H1 (cell line): ENCODE data around the gene OR4F6. TPM values are rescaled to one million over a fixed set of nuclear protein-coding genes. Genes with fewer than 3 reads are reported as not detected.

Experiments used
- CTCF ChIA-PET: fragments of 300-600 bp; sonication (Branson Sonifier 250); formaldehyde crosslinking; loops from one replicate; lab custom pipeline; 2021; ENCODE audit not compliant: partially characterized antibody; lab: Charles Lee
- POLR2A ChIA-PET: fragments of 300-600 bp; sonication (Branson Sonifier 250); formaldehyde crosslinking; loops from one replicate; lab custom pipeline; 2021; ENCODE audit warnings: inconsistent platforms; ENCODE audit not compliant: partially characterized antibody; lab: Charles Lee
- DNase-seq, 2 experiments: peaks; one replicate each; pipeline versions ENCODE4 v3.0.0 to v3.0.0-alpha.2; 2010 to 2022; ENCODE audit warnings: low spot score in 2 of 2, low read depth in 1 of 2, mixed read lengths in 1 of 2
- FAIRE-seq: peaks from 2 replicates; lab custom pipeline; 2011; peaks lifted over from hg19 to GRCh38; lab: Jason Lieb, UNC
- H2AFZ ChIP-seq: 2 replicates; pipeline ENCODE4 v1.8.1; 2012; ENCODE audit warnings: low read length, inconsistent platforms
- H2AK5ac ChIP-seq: 2 replicates; pipeline ENCODE4 v1.6.1; 2013; ENCODE audit warnings: low read depth, low read length
- H2BK120ac ChIP-seq: replicated peaks from 2 replicates; pipeline ENCODE3; 2013; ENCODE audit warnings: low read depth, low read length, inconsistent platforms
- H2BK12ac ChIP-seq: 2 replicates; pipeline ENCODE4 v1.6.1; 2013; ENCODE audit warnings: low read depth, low read length
- H2BK15ac ChIP-seq: 2 replicates; pipeline ENCODE4 v1.6.1; 2013; ENCODE audit warnings: low read length
- H2BK20ac ChIP-seq: 2 replicates; pipeline ENCODE4 v1.6.1; 2013; ENCODE audit warnings: low read length
- H2BK5ac ChIP-seq: 2 replicates; pipeline ENCODE4 v1.6.1; 2013; ENCODE audit warnings: low read depth, low read length
- H3K14ac ChIP-seq: 2 replicates; pipeline ENCODE4 v1.6.1; 2013; ENCODE audit warnings: inconsistent platforms; ENCODE audit not compliant: insufficient read length
- H3K18ac ChIP-seq: 2 replicates; pipeline ENCODE4 v1.6.1; 2013; ENCODE audit warnings: low read length; ENCODE audit errors: extremely low read depth
- H3K23ac ChIP-seq: 2 replicates; pipeline ENCODE4 v1.6.1; 2013; ENCODE audit warnings: inconsistent platforms; ENCODE audit not compliant: insufficient read length
- H3K23me2 ChIP-seq: 2 replicates; pipeline ENCODE4 v1.6.1; 2013; ENCODE audit warnings: low read depth, low read length
- H3K27ac ChIP-seq: 2 replicates; pipeline ENCODE4 v1.6.1; 2011; ENCODE audit warnings: low read depth, low read length, inconsistent platforms
- H3K27me3 ChIP-seq, 4 experiments: replicated peaks in 1 of 4; 1 replicate in 1 of 4; 2 replicates in 3 of 4; pipeline versions ENCODE4 v1.6.1 to v1.8.1; 2011 to 2013; ENCODE audit warnings: low read length in 3 of 4, mild to moderate bottlenecking in 3 of 4, inconsistent platforms in 2 of 4, mixed read lengths in 2 of 4, moderate library complexity in 1 of 4; ENCODE audit not compliant: control insufficient read depth in 3 of 4, insufficient read depth in 3 of 4; ENCODE audit errors: extremely low read depth in 1 of 4
- H3K36me3 ChIP-seq, 4 experiments: 2 replicates each; pipeline versions ENCODE4 v1.6.1 to v1.8.1; 2011 to 2013; ENCODE audit warnings: mild to moderate bottlenecking in 4 of 4, low read length in 3 of 4, moderate library complexity in 2 of 4, control low read depth in 1 of 4, inconsistent platforms in 1 of 4; ENCODE audit not compliant: insufficient read depth in 4 of 4, control insufficient read depth in 2 of 4
- H3K4ac ChIP-seq: replicated peaks from 2 replicates; pipeline ENCODE3; 2013; ENCODE audit warnings: low read length, low read depth, mixed read lengths, inconsistent platforms; ENCODE audit not compliant: insufficient read length
- H3K4me1 ChIP-seq, 4 experiments: replicated peaks in 1 of 4; 1 replicate in 1 of 4; 2 replicates in 3 of 4; pipeline versions ENCODE4 v1.6.1 to v1.8.1; 2011 to 2013; ENCODE audit warnings: low read length in 3 of 4, inconsistent platforms in 2 of 4, mixed read lengths in 1 of 4; ENCODE audit not compliant: insufficient read depth in 4 of 4, control insufficient read depth in 3 of 4
- H3K4me2 ChIP-seq, 2 experiments: 2 replicates each; pipeline versions ENCODE4 v1.6.1 to v1.8.1; 2011 to 2013; ENCODE audit warnings: low read depth in 2 of 2, low read length in 2 of 2, control low read depth in 1 of 2, inconsistent platforms in 1 of 2, mild to moderate bottlenecking in 1 of 2; ENCODE audit not compliant: insufficient read depth in 1 of 2
- H3K4me3 ChIP-seq, 4 experiments: fragments of 200-600, 300-600 bp in 1 of 4; sonication (generic), shearing (Covaris generic), sonication (Bioruptor Twin) in 1 of 4; 2 replicates each; pipeline versions ENCODE4 v1.5.1 to v1.8.1; 2011 to 2016; ENCODE audit warnings: low read length in 4 of 4, low read depth in 3 of 4, control low read depth in 2 of 4, inconsistent platforms in 2 of 4, mild to moderate bottlenecking in 2 of 4, mixed read lengths in 1 of 4, moderate library complexity in 1 of 4; ENCODE audit not compliant: insufficient read depth in 2 of 4; ENCODE audit errors: extremely low read depth in 1 of 4
- H3K56ac ChIP-seq: replicated peaks from 2 replicates; pipeline ENCODE3; 2013; ENCODE audit warnings: low read depth, mild to moderate bottlenecking, mixed read lengths, low read length, inconsistent platforms; ENCODE audit not compliant: insufficient read length
- H3K79me1 ChIP-seq: 2 replicates; pipeline ENCODE4 v1.6.1; 2013; ENCODE audit warnings: low read depth, low read length, control low read depth
- H3K79me2 ChIP-seq, 2 experiments: 2 replicates each; pipeline versions ENCODE4 v1.6.1 to v1.8.1; 2012 to 2013; ENCODE audit warnings: low read length in 2 of 2, mild to moderate bottlenecking in 2 of 2, inconsistent platforms in 1 of 2; ENCODE audit not compliant: insufficient read depth in 2 of 2, control insufficient read depth in 1 of 2
- H3K9ac ChIP-seq, 4 experiments: replicated peaks in 1 of 4; 1 replicate in 1 of 4; 2 replicates in 3 of 4; pipeline versions ENCODE4 v1.6.1 to v1.8.1; 2011 to 2013; ENCODE audit warnings: low read depth in 3 of 4, low read length in 3 of 4, control low read depth in 2 of 4, mild to moderate bottlenecking in 2 of 4, moderate library complexity in 2 of 4, inconsistent platforms in 1 of 4; ENCODE audit errors: extremely low read depth in 1 of 4
- H3K9me3 ChIP-seq, 2 experiments: 2 replicates each; pipeline versions ENCODE4 v1.6.1 to v1.8.1; 2012 to 2013; ENCODE audit warnings: mild to moderate bottlenecking in 2 of 2, moderate library complexity in 2 of 2, control low read depth in 1 of 2, inconsistent platforms in 1 of 2, low read depth in 1 of 2, low read length in 1 of 2, mixed read lengths in 1 of 2; ENCODE audit not compliant: insufficient read depth in 2 of 2
- H4K20me1 ChIP-seq, 2 experiments: replicated peaks in 1 of 2; 2 replicates each; pipeline versions ENCODE3 to v1.8.1; 2011 to 2013; ENCODE audit warnings: inconsistent platforms in 2 of 2, low read length in 2 of 2, mild to moderate bottlenecking in 1 of 2; ENCODE audit not compliant: insufficient read depth in 2 of 2, control insufficient read depth in 1 of 2
- H4K5ac ChIP-seq: 2 replicates; pipeline ENCODE4 v1.6.1; 2013; ENCODE audit warnings: low read length, low read depth, mixed read lengths, inconsistent platforms; ENCODE audit not compliant: insufficient read length
- H4K8ac ChIP-seq: 2 replicates; pipeline ENCODE4 v1.8.0; 2013; ENCODE audit warnings: mild to moderate bottlenecking, moderate library complexity, low read length, inconsistent platforms; ENCODE audit not compliant: insufficient read depth; ENCODE audit errors: extremely low read depth
- H4K91ac ChIP-seq: replicated peaks from 2 replicates; pipeline ENCODE3; 2013; ENCODE audit warnings: low read length, mixed read lengths, inconsistent platforms; ENCODE audit not compliant: insufficient read length
- CBX5 ChIP-seq: fragments of 300-800, 300-1000 bp; sonication (generic); IDR thresholded peaks from 2 replicates; pipeline ENCODE4 v1.7.1; 2016; ENCODE audit warnings: antibody characterized with exemption, low read length, low read depth
- CTCF ChIP-seq, 3 experiments: IDR thresholded peaks; 1 replicate in 2 of 3; 2 replicates in 1 of 3; pipeline versions ENCODE4 v1.5.1 to v1.6.1; 2011; ENCODE audit warnings: low read length in 3 of 3, mild to moderate bottlenecking in 3 of 3, inconsistent platforms in 2 of 3, low read depth in 1 of 3, moderate library complexity in 1 of 3; ENCODE audit not compliant: insufficient read depth in 1 of 3; ENCODE audit errors: control extremely low read depth in 1 of 3
- E2F6 ChIP-seq: IDR thresholded peaks from 2 replicates; pipeline ENCODE4 v1.6.1; 2012; ENCODE audit warnings: inconsistent platforms
- HDAC2 ChIP-seq, 2 experiments: fragments of 300-600 bp in 1 of 2; sonication (generic) in 1 of 2; IDR thresholded peaks; 2 replicates each; pipeline ENCODE4 v1.6.1; 2011 to 2012; ENCODE audit warnings: low read depth in 2 of 2, low read length in 2 of 2, mild to moderate bottlenecking in 2 of 2, moderate library complexity in 2 of 2, borderline replicate concordance in 1 of 2, inconsistent platforms in 1 of 2
- JUN ChIP-seq: IDR thresholded peaks from 2 replicates; pipeline ENCODE4 v1.6.1; 2011; ENCODE audit warnings: low read depth, mild to moderate bottlenecking, improper control_type of control experiment, low read length
- SIN3A ChIP-seq, 2 experiments: IDR thresholded peaks in 1 of 2; conservative IDR thresholded peaks in 1 of 2; 2 replicates each; pipeline ENCODE4 v1.6.1; 2011 to 2012; ENCODE audit warnings: low read length in 2 of 2, improper control_type of control experiment in 1 of 2, low read depth in 1 of 2, mild to moderate bottlenecking in 1 of 2
- SRF ChIP-seq: IDR thresholded peaks from 2 replicates; pipeline ENCODE4 v1.6.1; 2011; ENCODE audit warnings: mild to moderate bottlenecking, low read depth, low read length, moderate library complexity
- TBP ChIP-seq: IDR thresholded peaks from 2 replicates; pipeline ENCODE4 v1.6.1; 2011; ENCODE audit warnings: low read depth, low read length, improper control_type of control experiment
- YY1 ChIP-seq: IDR thresholded peaks from 2 replicates; pipeline ENCODE4 v1.6.1; 2011; ENCODE audit warnings: low read depth, mild to moderate bottlenecking, low read length
- WGBS, 2 experiments: shearing (Covaris generic) in 1 of 2; methylation state at CpG; one replicate each; pipeline versions ENCODE4 v1.1.6 to v1.1.7; 2013 to 2015; ENCODE audit warnings: low lambda C conversion rate in 2 of 2, mixed read lengths in 2 of 2, inconsistent platforms in 1 of 2, low coverage in 1 of 2, missing lambda C conversion rate in 1 of 2; ENCODE audit not compliant: insufficient replicate concordance in 2 of 2, insufficient coverage in 1 of 2, insufficient read length in 1 of 2; ENCODE audit errors: extremely low coverage in 1 of 2, missing lambda C conversion rate in 1 of 2; 5-methylcytosine and 5-hydroxymethylcytosine counted together
- polyA plus RNA-seq, 7 experiments: library from polyadenylated mRNA; depleted of rRNA in 3 of 7; stranded (reverse) in 5 of 7; unstranded in 2 of 7; fragments of >200 nt in 5 of 7; fragments of 200-250 nt in 2 of 7; gene quantifications; 1 replicate in 5 of 7; 2 replicates in 1 of 7; 4 replicates in 1 of 7; pipeline versions ENCODE4 v1.2.1 to v1.2.3, GENCODE V29; 2011 to 2013; ENCODE audit warnings: missing spikeins in 2 of 7, mixed read lengths in 2 of 7
- total RNA-seq: library from RNA; stranded (reverse); fragmentation: NEBNext Ultra II Directional; extraction: Animal tissue kit (Norgen Biotek cat#: 25700); gene quantifications from 2 replicates; pipeline ENCODE4 v1.2.1, GENCODE V29; 2021

Gene OR4F6
- total and polyA plus RNA-seq, 2 of the 8 experiments (the other 6 are each of a cell fraction or from before 2014, with no cell fraction given) = not detected

GRCh38 chr15:101765772-101766456 lies 37.4 kb upstream of the OR4F6 start:
- H3K79me1 ChIP-seq = no peaks in the 10 kb centered on the region
- DNase-seq = no peak
- CTCF ChIA-PET = interaction anchor here (1.2 kb wide), 1 partner anchor 1968 kb away, joined by 9 read pairs; no protein-coding TSS in a partner anchor
- TF ChIP-seq SRF (no peak), E2F6 (no peak), SIN3A (conservative IDR thresholded peaks at IDR 0.05 in 1 of 2, IDR thresholded peaks at IDR 0.05 in 1 of 2; ENCODE audit: low read depth in 1 of 2, low read length in 2 of 2) (no peak), HDAC2 (IDR thresholded peaks at IDR 0.05; ENCODE audit: borderline replicate concordance in 1 of 2, low read depth in 2 of 2, low read length in 2 of 2) (no peak), JUN (no peak), CBX5 (no peak), YY1 (no peak), TBP (no peak), CTCF (IDR thresholded peaks at IDR 0.05; ENCODE audit: control extremely low read depth in 1 of 3, insufficient read depth in 1 of 3, low read depth in 1 of 3, low read length in 3 of 3) (no peak)

More at GRCh38 chr15:101765772-101766456, 37.4 kb upstream of the OR4F6 start:
- H3K27ac ChIP-seq = no peak overlapping the region
- no peak overlapping the region for H2BK5ac ChIP-seq
- no peak overlapping the region for H2AFZ ChIP-seq
- H2BK15ac ChIP-seq = no peak overlapping the region
- no peak overlapping the region for H3K4ac ChIP-seq
- H4K5ac ChIP-seq = no peak overlapping the region
- H3K14ac ChIP-seq = no peak overlapping the region
- no peak overlapping the region for H4K91ac ChIP-seq
- H4K8ac ChIP-seq = no peak overlapping the region
- no peak overlapping the region for H3K56ac ChIP-seq
- H3K4me2 ChIP-seq = no peak overlapping the region
- no peak overlapping the region for H3K18ac ChIP-seq
- POLR2A ChIA-PET = no interaction called here
- H3K36me3 ChIP-seq = no peaks in the 10 kb centered on the region
- no peaks in the 10 kb centered on the region for H3K27me3 ChIP-seq
- H2BK20ac ChIP-seq = no peak overlapping the region
- H3K9ac ChIP-seq = no peak overlapping the region
- H3K4me3 ChIP-seq = no peak overlapping the region
- no peaks in the 10 kb centered on the region for H4K20me1 ChIP-seq
- no peak overlapping the region for H2BK12ac ChIP-seq
- no peaks in the 10 kb centered on the region for H3K4me1 ChIP-seq
- FAIRE-seq = no peak
- H3K23ac ChIP-seq = no peak overlapping the region
- H3K9me3 ChIP-seq = peaks cover 3 to 28% of the 10 kb centered on the region in 2 experiments; a peak in 2 of 4 replicates
- H3K23me2 ChIP-seq = no peaks in the 10 kb centered on the region
- H2BK120ac ChIP-seq = no peak overlapping the region
- 85% methylated on average over 13 of the region's 15 CpGs; no CpG with 5 or more reads in 1 of the 2 experiments for WGBS, 2 experiments
- no peak overlapping the region for H2AK5ac ChIP-seq
- no peaks in the 10 kb centered on the region for H3K79me2 ChIP-seq
